ENCODE measurements around the gene IL20. TPM values are rescaled to one million over a fixed set of nuclear protein-coding genes. Genes with fewer than 3 reads are reported as not detected.

Gene IL20
- total RNA-seq, 1 experiment from 2014 or later = not detected

- Histone ChIP-seq H3K27me3 (ENCODE audit: low read length) (no peaks in the 10 kb centered on the region), H3K4me1 (ENCODE audit: low read length) (no peaks in the 10 kb centered on the region), H2AFZ (ENCODE audit: low read length) (no peak overlapping the region), H3K4me2 (ENCODE audit: low read depth, low read length, poor library complexity, severe bottlenecking) (no peak overlapping the region), H3K27ac (ENCODE audit: low read length) (no peak overlapping the region), H3K79me2 (ENCODE audit: low read length) (no peaks in the 10 kb centered on the region), H4K20me1 (ENCODE audit: insufficient read depth, low read depth, low read length) (no peaks in the 10 kb centered on the region), H3K9ac (ENCODE audit: low read length) (no peak overlapping the region), H3K9me2 (replicated peaks; ENCODE audit: insufficient read depth, low read length) (no peaks in the 10 kb centered on the region), H3K9me3 (ENCODE audit: low read length) (no peaks in the 10 kb centered on the region), H3K4me3 (ENCODE audit: low read length) (no peak overlapping the region), H3K36me3 (ENCODE audit: insufficient read depth, low read length) (no peaks in the 10 kb centered on the region)
- DNase-seq = peak; percentile 65
Measured at GRCh38 chr1:206856674-206857464, 8.6 kb upstream of the IL20 start.

- no peaks in the 10 kb centered on the region for H4K20me1 ChIP-seq (ENCODE audit: insufficient read depth, low read depth, low read length)
- no peak overlapping the region for H3K9ac ChIP-seq (ENCODE audit: low read length)
- no peak for DNase-seq
Measured at GRCh38 chr1:206859082-206859521, 6.3 kb upstream of the IL20 start.

GRCh38 chr1:206860165-206860564, 5.3 kb upstream of the IL20 start:
- H3K9ac ChIP-seq (ENCODE audit: low read length) = no peak overlapping the region
- no peaks in the 10 kb centered on the region for H4K20me1 ChIP-seq (ENCODE audit: insufficient read depth, low read depth, low read length)
- no peak overlapping the region for H3K4me2 ChIP-seq (ENCODE audit: low read depth, low read length, poor library complexity, severe bottlenecking)
- no peak overlapping the region for H2AFZ ChIP-seq (ENCODE audit: low read length)
- no peaks in the 10 kb centered on the region for H3K79me2 ChIP-seq (ENCODE audit: low read length)
- H3K9me3 ChIP-seq (ENCODE audit: low read length) = no peaks in the 10 kb centered on the region
- H3K27me3 ChIP-seq (ENCODE audit: low read length) = no peaks in the 10 kb centered on the region
- no peak overlapping the region for H3K27ac ChIP-seq (ENCODE audit: low read length)
- H3K36me3 ChIP-seq (ENCODE audit: insufficient read depth, low read length) = no peaks in the 10 kb centered on the region
- H3K4me1 ChIP-seq (ENCODE audit: low read length) = no peaks in the 10 kb centered on the region
- DNase-seq = no peak
- H3K4me3 ChIP-seq (ENCODE audit: low read length) = no peak overlapping the region
- H3K9me2 ChIP-seq (replicated peaks; ENCODE audit: insufficient read depth, low read length) = no peaks in the 10 kb centered on the region

More at GRCh38 chr1:206859082-206859521, 6.3 kb upstream of the IL20 start:
- Histone ChIP-seq H3K36me3 (ENCODE audit: insufficient read depth, low read length) (no peaks in the 10 kb centered on the region), H3K9me3 (ENCODE audit: low read length) (no peaks in the 10 kb centered on the region), H2AFZ (ENCODE audit: low read length) (no peak overlapping the region), H3K27ac (ENCODE audit: low read length) (no peak overlapping the region), H3K79me2 (ENCODE audit: low read length) (no peaks in the 10 kb centered on the region), H3K9me2 (replicated peaks; ENCODE audit: insufficient read depth, low read length) (no peaks in the 10 kb centered on the region), H3K4me3 (ENCODE audit: low read length) (no peak overlapping the region), H3K27me3 (ENCODE audit: low read length) (no peaks in the 10 kb centered on the region), H3K4me1 (ENCODE audit: low read length) (no peaks in the 10 kb centered on the region), H3K4me2 (ENCODE audit: low read depth, low read length, poor library complexity, severe bottlenecking) (no peak overlapping the region)

- Histone ChIP-seq H3K79me2 (ENCODE audit: low read length) (no peaks in the 10 kb centered on the region), H3K4me3 (ENCODE audit: low read length) (no peak overlapping the region), H3K9me2 (replicated peaks; ENCODE audit: insufficient read depth, low read length) (no peaks in the 10 kb centered on the region), H3K36me3 (ENCODE audit: insufficient read depth, low read length) (no peaks in the 10 kb centered on the region), H3K4me2 (ENCODE audit: low read depth, low read length, poor library complexity, severe bottlenecking) (no peak overlapping the region), H2AFZ (ENCODE audit: low read length) (no peak overlapping the region), H3K27me3 (ENCODE audit: low read length) (no peaks in the 10 kb centered on the region), H3K9me3 (ENCODE audit: low read length) (no peaks in the 10 kb centered on the region), H4K20me1 (ENCODE audit: insufficient read depth, low read depth, low read length) (no peaks in the 10 kb centered on the region), H3K27ac (ENCODE audit: low read length) (no peak overlapping the region), H3K4me1 (ENCODE audit: low read length) (no peaks in the 10 kb centered on the region), H3K9ac (ENCODE audit: low read length) (no peak overlapping the region)
- DNase-seq = no peak
Measured at GRCh38 chr1:206863266-206863665, 2.2 kb upstream of the IL20 start.

GRCh38 chr1:206866062-206866461, 639 bp downstream of the IL20 start:
- Histone ChIP-seq H3K27ac (ENCODE audit: low read length) (no peak overlapping the region), H3K9ac (ENCODE audit: low read length) (no peak overlapping the region), H3K4me2 (ENCODE audit: low read depth, low read length, poor library complexity, severe bottlenecking) (no peak overlapping the region), H3K4me3 (ENCODE audit: low read length) (no peak overlapping the region), H2AFZ (ENCODE audit: low read length) (no peak overlapping the region), H4K20me1 (ENCODE audit: insufficient read depth, low read depth, low read length) (no peaks in the 10 kb centered on the region), H3K27me3 (ENCODE audit: low read length) (no peaks in the 10 kb centered on the region), H3K4me1 (ENCODE audit: low read length) (no peaks in the 10 kb centered on the region), H3K36me3 (ENCODE audit: insufficient read depth, low read length) (no peaks in the 10 kb centered on the region), H3K79me2 (ENCODE audit: low read length) (no peaks in the 10 kb centered on the region), H3K9me3 (ENCODE audit: low read length) (no peaks in the 10 kb centered on the region), H3K9me2 (replicated peaks; ENCODE audit: insufficient read depth, low read length) (no peaks in the 10 kb centered on the region)
- no peak for DNase-seq

- H3K27ac ChIP-seq (ENCODE audit: low read length) = no peak overlapping the region
- no peaks in the 10 kb centered on the region for H3K4me1 ChIP-seq (ENCODE audit: low read length)
Measured at GRCh38 chr1:206867239-206867638, 1.8 kb downstream of the IL20 start.

GRCh38 chr1:206867716-206868115, 2.3 kb downstream of the IL20 start:
- H3K9me2 ChIP-seq (replicated peaks; ENCODE audit: insufficient read depth, low read length) = no peaks in the 10 kb centered on the region
- H3K79me2 ChIP-seq (ENCODE audit: low read length) = no peaks in the 10 kb centered on the region

More at GRCh38 chr1:206867239-206867638, 1.8 kb downstream of the IL20 start:
- no peak for DNase-seq
- no peaks in the 10 kb centered on the region for H3K36me3 ChIP-seq (ENCODE audit: insufficient read depth, low read length)
- H3K9me3 ChIP-seq (ENCODE audit: low read length) = no peaks in the 10 kb centered on the region
- H3K9ac ChIP-seq (ENCODE audit: low read length) = no peak overlapping the region
- no peaks in the 10 kb centered on the region for H4K20me1 ChIP-seq (ENCODE audit: insufficient read depth, low read depth, low read length)
- no peaks in the 10 kb centered on the region for H3K27me3 ChIP-seq (ENCODE audit: low read length)
- H3K4me3 ChIP-seq (ENCODE audit: low read length) = no peak overlapping the region
- no peak overlapping the region for H2AFZ ChIP-seq (ENCODE audit: low read length)
- H3K9me2 ChIP-seq (replicated peaks; ENCODE audit: insufficient read depth, low read length) = no peaks in the 10 kb centered on the region
- no peak overlapping the region for H3K4me2 ChIP-seq (ENCODE audit: low read depth, low read length, poor library complexity, severe bottlenecking)
- H3K79me2 ChIP-seq (ENCODE audit: low read length) = no peaks in the 10 kb centered on the region

GRCh38 chr1:206868264-206868663, 2.8 kb downstream of the IL20 start:
- Histone ChIP-seq H3K27me3 (ENCODE audit: low read length) (no peaks in the 10 kb centered on the region), H3K9me3 (ENCODE audit: low read length) (no peaks in the 10 kb centered on the region), H3K79me2 (ENCODE audit: low read length) (no peaks in the 10 kb centered on the region), H3K9me2 (replicated peaks; ENCODE audit: insufficient read depth, low read length) (no peaks in the 10 kb centered on the region), H4K20me1 (ENCODE audit: insufficient read depth, low read depth, low read length) (no peaks in the 10 kb centered on the region), H3K27ac (ENCODE audit: low read length) (no peak overlapping the region), H2AFZ (ENCODE audit: low read length) (no peak overlapping the region), H3K9ac (ENCODE audit: low read length) (no peak overlapping the region), H3K4me3 (ENCODE audit: low read length) (no peak overlapping the region), H3K4me1 (ENCODE audit: low read length) (no peaks in the 10 kb centered on the region), H3K4me2 (ENCODE audit: low read depth, low read length, poor library complexity, severe bottlenecking) (no peak overlapping the region), H3K36me3 (ENCODE audit: insufficient read depth, low read length) (no peaks in the 10 kb centered on the region)
- no peak for DNase-seq

More at GRCh38 chr1:206867716-206868115, 2.3 kb downstream of the IL20 start:
- no peak for DNase-seq
- Histone ChIP-seq H3K4me3 (ENCODE audit: low read length) (no peak overlapping the region), H3K9me3 (ENCODE audit: low read length) (no peaks in the 10 kb centered on the region), H3K9ac (ENCODE audit: low read length) (no peak overlapping the region), H3K4me2 (ENCODE audit: low read depth, low read length, poor library complexity, severe bottlenecking) (no peak overlapping the region), H3K27me3 (ENCODE audit: low read length) (no peaks in the 10 kb centered on the region), H3K27ac (ENCODE audit: low read length) (no peak overlapping the region), H3K4me1 (ENCODE audit: low read length) (no peaks in the 10 kb centered on the region), H2AFZ (ENCODE audit: low read length) (no peak overlapping the region), H4K20me1 (ENCODE audit: insufficient read depth, low read depth, low read length) (no peaks in the 10 kb centered on the region), H3K36me3 (ENCODE audit: insufficient read depth, low read length) (no peaks in the 10 kb centered on the region)

Data from Karpas-422 (cell line).